Liver (tissue), 3 donors: ENCODE data around the gene LYVE1.

Experiments
- EGR1 ChIP-seq, 2 donors: IDR thresholded peaks; 2 replicates each; pipeline ENCODE4 v1.6.1; 2016 to 2018; ENCODE audit warnings: antibody characterized with exemption in 2 of 2, low read depth in 2 of 2
- GABPA ChIP-seq, 2 donors: IDR thresholded peaks in 1 of 2; conservative IDR thresholded peaks in 1 of 2; 2 replicates each; pipeline ENCODE4 v1.6.1; 2016; ENCODE audit warnings: antibody characterized with exemption in 2 of 2, mild to moderate bottlenecking in 1 of 2, moderate library complexity in 1 of 2
- HNF4G ChIP-seq: IDR thresholded peaks from 2 replicates; pipeline ENCODE4 v1.6.1; 2016; ENCODE audit warnings: antibody characterized with exemption
- JUND ChIP-seq, 2 donors: IDR thresholded peaks; 2 replicates each; pipeline ENCODE4 v1.6.1; 2016; ENCODE audit warnings: antibody characterized with exemption in 2 of 2
- RAD21 ChIP-seq, 2 donors: IDR thresholded peaks; 2 replicates each; pipeline ENCODE4 v1.6.1; 2016; ENCODE audit warnings: antibody characterized with exemption in 2 of 2, mild to moderate bottlenecking in 2 of 2
- RXRA ChIP-seq, 2 donors: IDR thresholded peaks; 2 replicates each; pipeline ENCODE4 v1.6.1; 2017 to 2018; ENCODE audit warnings: antibody characterized with exemption in 2 of 2, mild to moderate bottlenecking in 1 of 2
- SP1 ChIP-seq: IDR thresholded peaks from 2 replicates; pipeline ENCODE4 v1.6.1; 2018; ENCODE audit warnings: antibody characterized with exemption, mild to moderate bottlenecking
- TAF1 ChIP-seq: conservative IDR thresholded peaks from 2 replicates; pipeline ENCODE4 v1.6.1; 2016; ENCODE audit warnings: antibody characterized with exemption, mild to moderate bottlenecking
- YY1 ChIP-seq: IDR thresholded peaks from 2 replicates; pipeline ENCODE4 v1.6.1; 2016; ENCODE audit warnings: antibody characterized with exemption, mild to moderate bottlenecking
- TF ChIP-seq, protein P1 (sequence below): fragments of 150-350 bp; IDR thresholded peaks from 2 replicates; pipeline ENCODE4 v1.5.1; 2017; ENCODE audit warnings: improper control_type of control experiment, low read depth, low read length; ENCODE audit not compliant: missing input control
- TF ChIP-seq, protein P2 (sequence below): IDR thresholded peaks from 2 replicates; pipeline ENCODE4 v1.6.1; 2016; ENCODE audit warnings: antibody characterized with exemption, mild to moderate bottlenecking
- TF ChIP-seq, protein P3 (sequence below): IDR thresholded peaks from 2 replicates; pipeline ENCODE4 v1.6.1; 2016; ENCODE audit warnings: antibody characterized with exemption
- TF ChIP-seq, protein P4 (sequence below): IDR thresholded peaks from 2 replicates; pipeline ENCODE4 v1.6.1; 2016; ENCODE audit warnings: antibody characterized with exemption
- donor health status: healthy.
- donor health status: healthy.

DNA sequence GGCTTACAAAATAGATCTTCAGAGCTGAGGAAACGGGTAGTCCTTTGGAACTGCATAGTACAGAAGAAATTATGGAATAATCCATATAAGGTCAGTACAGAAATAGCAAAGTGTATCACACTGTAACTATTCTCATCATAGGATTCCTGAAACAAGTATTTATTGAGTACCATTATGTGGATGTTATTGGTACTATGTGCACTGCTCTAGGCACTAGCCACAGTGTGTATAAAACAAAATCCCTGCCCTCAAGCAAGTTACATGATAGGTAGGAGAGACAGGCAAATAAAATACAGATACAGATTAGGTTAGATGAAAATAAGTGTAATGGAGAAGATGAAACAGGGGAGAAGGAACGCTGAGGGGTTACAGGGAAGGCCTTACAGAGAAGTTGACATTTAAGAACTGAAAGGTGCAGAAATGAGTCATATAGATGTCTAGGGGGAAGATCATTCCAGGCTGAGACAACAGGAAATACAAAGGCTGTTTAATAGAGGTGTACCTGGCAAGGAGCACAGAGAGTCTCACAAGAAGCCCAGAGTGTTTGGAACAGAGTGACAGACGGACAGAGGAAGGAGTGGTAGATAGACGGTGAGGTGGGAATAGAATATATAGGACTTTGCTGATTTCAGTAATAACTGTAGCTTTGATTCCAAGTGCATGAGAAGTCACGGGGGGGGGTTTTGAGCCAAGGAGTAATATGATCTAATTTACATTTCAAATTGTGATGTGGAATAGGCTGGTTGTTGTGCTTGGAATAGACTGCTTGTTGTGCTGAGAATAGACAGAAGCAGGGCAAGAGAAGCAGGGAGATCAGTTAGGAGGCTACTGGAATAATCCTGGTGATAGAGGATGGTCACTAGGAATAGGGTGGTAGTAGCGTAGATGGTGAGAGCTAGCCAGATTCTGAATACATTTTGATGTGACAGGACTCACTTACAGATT, 41.2 kb downstream of the LYVE1 start:
- TF ChIP-seq, protein P1, sequence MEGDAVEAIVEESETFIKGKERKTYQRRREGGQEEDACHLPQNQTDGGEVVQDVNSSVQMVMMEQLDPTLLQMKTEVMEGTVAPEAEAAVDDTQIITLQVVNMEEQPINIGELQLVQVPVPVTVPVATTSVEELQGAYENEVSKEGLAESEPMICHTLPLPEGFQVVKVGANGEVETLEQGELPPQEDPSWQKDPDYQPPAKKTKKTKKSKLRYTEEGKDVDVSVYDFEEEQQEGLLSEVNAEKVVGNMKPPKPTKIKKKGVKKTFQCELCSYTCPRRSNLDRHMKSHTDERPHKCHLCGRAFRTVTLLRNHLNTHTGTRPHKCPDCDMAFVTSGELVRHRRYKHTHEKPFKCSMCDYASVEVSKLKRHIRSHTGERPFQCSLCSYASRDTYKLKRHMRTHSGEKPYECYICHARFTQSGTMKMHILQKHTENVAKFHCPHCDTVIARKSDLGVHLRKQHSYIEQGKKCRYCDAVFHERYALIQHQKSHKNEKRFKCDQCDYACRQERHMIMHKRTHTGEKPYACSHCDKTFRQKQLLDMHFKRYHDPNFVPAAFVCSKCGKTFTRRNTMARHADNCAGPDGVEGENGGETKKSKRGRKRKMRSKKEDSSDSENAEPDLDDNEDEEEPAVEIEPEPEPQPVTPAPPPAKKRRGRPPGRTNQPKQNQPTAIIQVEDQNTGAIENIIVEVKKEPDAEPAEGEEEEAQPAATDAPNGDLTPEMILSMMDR: no peak
- no peak for TF ChIP-seq RAD21 (IDR thresholded peaks at IDR 0.05)
- no peak for TF ChIP-seq JUND (IDR thresholded peaks at IDR 0.05)
- TF ChIP-seq, protein P2, sequence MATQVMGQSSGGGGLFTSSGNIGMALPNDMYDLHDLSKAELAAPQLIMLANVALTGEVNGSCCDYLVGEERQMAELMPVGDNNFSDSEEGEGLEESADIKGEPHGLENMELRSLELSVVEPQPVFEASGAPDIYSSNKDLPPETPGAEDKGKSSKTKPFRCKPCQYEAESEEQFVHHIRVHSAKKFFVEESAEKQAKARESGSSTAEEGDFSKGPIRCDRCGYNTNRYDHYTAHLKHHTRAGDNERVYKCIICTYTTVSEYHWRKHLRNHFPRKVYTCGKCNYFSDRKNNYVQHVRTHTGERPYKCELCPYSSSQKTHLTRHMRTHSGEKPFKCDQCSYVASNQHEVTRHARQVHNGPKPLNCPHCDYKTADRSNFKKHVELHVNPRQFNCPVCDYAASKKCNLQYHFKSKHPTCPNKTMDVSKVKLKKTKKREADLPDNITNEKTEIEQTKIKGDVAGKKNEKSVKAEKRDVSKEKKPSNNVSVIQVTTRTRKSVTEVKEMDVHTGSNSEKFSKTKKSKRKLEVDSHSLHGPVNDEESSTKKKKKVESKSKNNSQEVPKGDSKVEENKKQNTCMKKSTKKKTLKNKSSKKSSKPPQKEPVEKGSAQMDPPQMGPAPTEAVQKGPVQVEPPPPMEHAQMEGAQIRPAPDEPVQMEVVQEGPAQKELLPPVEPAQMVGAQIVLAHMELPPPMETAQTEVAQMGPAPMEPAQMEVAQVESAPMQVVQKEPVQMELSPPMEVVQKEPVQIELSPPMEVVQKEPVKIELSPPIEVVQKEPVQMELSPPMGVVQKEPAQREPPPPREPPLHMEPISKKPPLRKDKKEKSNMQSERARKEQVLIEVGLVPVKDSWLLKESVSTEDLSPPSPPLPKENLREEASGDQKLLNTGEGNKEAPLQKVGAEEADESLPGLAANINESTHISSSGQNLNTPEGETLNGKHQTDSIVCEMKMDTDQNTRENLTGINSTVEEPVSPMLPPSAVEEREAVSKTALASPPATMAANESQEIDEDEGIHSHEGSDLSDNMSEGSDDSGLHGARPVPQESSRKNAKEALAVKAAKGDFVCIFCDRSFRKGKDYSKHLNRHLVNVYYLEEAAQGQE: no peak
- TF ChIP-seq, protein P3, sequence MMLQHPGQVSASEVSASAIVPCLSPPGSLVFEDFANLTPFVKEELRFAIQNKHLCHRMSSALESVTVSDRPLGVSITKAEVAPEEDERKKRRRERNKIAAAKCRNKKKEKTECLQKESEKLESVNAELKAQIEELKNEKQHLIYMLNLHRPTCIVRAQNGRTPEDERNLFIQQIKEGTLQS: no peak
- no peak for TF ChIP-seq TAF1
- no peak for TF ChIP-seq YY1
- TF ChIP-seq, protein P4, sequence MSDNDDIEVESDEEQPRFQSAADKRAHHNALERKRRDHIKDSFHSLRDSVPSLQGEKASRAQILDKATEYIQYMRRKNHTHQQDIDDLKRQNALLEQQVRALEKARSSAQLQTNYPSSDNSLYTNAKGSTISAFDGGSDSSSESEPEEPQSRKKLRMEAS: no peak
- no peak for TF ChIP-seq EGR1 (IDR thresholded peaks at IDR 0.05; ENCODE audit: low read depth in 2 of 2)
- TF ChIP-seq RXRA (IDR thresholded peaks at IDR 0.05): no peak
- TF ChIP-seq HNF4G: no peak
- TF ChIP-seq GABPA (IDR thresholded peaks at IDR 0.05 in 1 of 2, conservative IDR thresholded peaks at IDR 0.05 in 1 of 2): no peak
- TF ChIP-seq SP1: no peak
